GM23248 (cell line): ENCODE results near the gene DENND6B.

Experiments
- EZH2 ChIP-seq: fragments of 200-600 bp; sonication (generic); IDR thresholded peaks from 2 replicates; pipeline ENCODE4 v1.6.1; 2018; ENCODE audit warnings: antibody characterized with exemption, mild to moderate bottlenecking; ENCODE audit not compliant: insufficient read depth, poor library complexity, severe bottlenecking
- EZH2phosphoT487 ChIP-seq: fragments of 200-600 bp; sonication (generic); IDR thresholded peaks from 2 replicates; pipeline ENCODE4 v1.6.1; 2018; ENCODE audit warnings: antibody characterized with exemption, moderate library complexity, mild to moderate bottlenecking, low read depth; ENCODE audit not compliant: insufficient read depth

GRCh38 chr22:50314081-50314454, 12.7 kb downstream of the DENND6B start:
- TF ChIP-seq EZH2, result no peak
- no peak for TF ChIP-seq EZH2phosphoT487
